Measurements from ENCODE around the gene TNS3.

The TNS3 gene

GRCh38 chr7:47529405-47529804, 52.5 kb downstream of the TNS3 start:
- H3K36me3 ChIP-seq (ENCODE audit: control insufficient read depth, insufficient read depth, low read length) = peaks cover 13% of the 10 kb centered on the region

GRCh38 chr7:47528471-47528870, 53.4 kb downstream of the TNS3 start:
- H3K36me3 ChIP-seq (ENCODE audit: control insufficient read depth, insufficient read depth, low read length) = peaks cover 13% of the 10 kb centered on the region
- no peaks in the 10 kb centered on the region for H3K4me1 ChIP-seq (ENCODE audit: control insufficient read depth, insufficient read depth, low read length)
- H3K9ac ChIP-seq (ENCODE audit: low read length) = no peak overlapping the region
- H3K9me3 ChIP-seq (ENCODE audit: control insufficient read depth, low read length) = no peaks in the 10 kb centered on the region
- no peaks in the 10 kb centered on the region for H3K27me3 ChIP-seq (ENCODE audit: control insufficient read depth, insufficient read depth, low read length)
- no peak overlapping the region for H3K4me3 ChIP-seq (ENCODE audit: low read length)

More at GRCh38 chr7:47529405-47529804, 52.5 kb downstream of the TNS3 start:
- no peak overlapping the region for H3K4me3 ChIP-seq (ENCODE audit: low read length)
- H3K4me1 ChIP-seq (ENCODE audit: control insufficient read depth, insufficient read depth, low read length) = no peaks in the 10 kb centered on the region
- H3K27me3 ChIP-seq (ENCODE audit: control insufficient read depth, insufficient read depth, low read length) = no peaks in the 10 kb centered on the region
- no peak overlapping the region for H3K9ac ChIP-seq (ENCODE audit: low read length)
- no peaks in the 10 kb centered on the region for H3K9me3 ChIP-seq (ENCODE audit: control insufficient read depth, low read length)

- Histone ChIP-seq H3K27me3 (ENCODE audit: control insufficient read depth, insufficient read depth, low read length) (no peaks in the 10 kb centered on the region), H3K4me1 (ENCODE audit: control insufficient read depth, insufficient read depth, low read length) (no peaks in the 10 kb centered on the region), H3K9ac (ENCODE audit: low read length) (no peak overlapping the region), H3K9me3 (ENCODE audit: control insufficient read depth, low read length) (no peaks in the 10 kb centered on the region), H3K36me3 (ENCODE audit: control insufficient read depth, insufficient read depth, low read length) (peaks cover 13% of the 10 kb centered on the region), H3K4me3 (ENCODE audit: low read length) (no peak overlapping the region)
These were observed 55.4 kb downstream of the TNS3 start for GRCh38 chr7:47526466-47526865.

- no peak overlapping the region for H3K9ac ChIP-seq (ENCODE audit: low read length)
- no peaks in the 10 kb centered on the region for H3K27me3 ChIP-seq (ENCODE audit: control insufficient read depth, insufficient read depth, low read length)
- H3K9me3 ChIP-seq (ENCODE audit: control insufficient read depth, low read length) = no peaks in the 10 kb centered on the region
- H3K4me3 ChIP-seq (ENCODE audit: low read length) = no peak overlapping the region
- H3K36me3 ChIP-seq (ENCODE audit: control insufficient read depth, insufficient read depth, low read length) = peaks cover 13% of the 10 kb centered on the region
- peaks cover 7% of the 10 kb centered on the region for H3K4me1 ChIP-seq (ENCODE audit: control insufficient read depth, insufficient read depth, low read length)
These were observed 56.8 kb downstream of the TNS3 start for GRCh38 chr7:47525066-47525623.

GRCh38 chr7:47523401-47523800, 58.5 kb downstream of the TNS3 start:
- Histone ChIP-seq H3K4me1 (ENCODE audit: control insufficient read depth, insufficient read depth, low read length) (peaks cover 11% of the 10 kb centered on the region), H3K4me3 (ENCODE audit: low read length) (no peak overlapping the region), H3K9ac (ENCODE audit: low read length) (no peak overlapping the region), H3K27me3 (ENCODE audit: control insufficient read depth, insufficient read depth, low read length) (no peaks in the 10 kb centered on the region), H3K36me3 (ENCODE audit: control insufficient read depth, insufficient read depth, low read length) (peaks cover 13% of the 10 kb centered on the region), H3K9me3 (ENCODE audit: control insufficient read depth, low read length) (no peaks in the 10 kb centered on the region)

- no peaks in the 10 kb centered on the region for H3K27me3 ChIP-seq (ENCODE audit: control insufficient read depth, insufficient read depth, low read length)
These were observed 59.9 kb downstream of the TNS3 start for GRCh38 chr7:47521816-47522561.

GRCh38 chr7:47521011-47521795, 60.7 kb downstream of the TNS3 start:
- Histone ChIP-seq H3K4me1 (ENCODE audit: control insufficient read depth, insufficient read depth, low read length) (peaks cover 33% of the 10 kb centered on the region), H3K27me3 (ENCODE audit: control insufficient read depth, insufficient read depth, low read length) (no peaks in the 10 kb centered on the region), H3K9me3 (ENCODE audit: control insufficient read depth, low read length) (no peaks in the 10 kb centered on the region), H3K4me3 (ENCODE audit: low read length) (no peak overlapping the region), H3K36me3 (ENCODE audit: control insufficient read depth, insufficient read depth, low read length) (peaks cover 4% of the 10 kb centered on the region), H3K9ac (ENCODE audit: low read length) (no peak overlapping the region)

More at GRCh38 chr7:47521816-47522561, 59.9 kb downstream of the TNS3 start:
- Histone ChIP-seq H3K36me3 (ENCODE audit: control insufficient read depth, insufficient read depth, low read length) (peaks cover 7% of the 10 kb centered on the region), H3K9ac (ENCODE audit: low read length) (no peak overlapping the region), H3K9me3 (ENCODE audit: control insufficient read depth, low read length) (no peaks in the 10 kb centered on the region), H3K4me1 (ENCODE audit: control insufficient read depth, insufficient read depth, low read length) (peaks cover 26% of the 10 kb centered on the region), H3K4me3 (ENCODE audit: low read length) (no peak overlapping the region)

- H3K9ac ChIP-seq (ENCODE audit: low read length) = no peak overlapping the region
- H3K36me3 ChIP-seq (ENCODE audit: control insufficient read depth, insufficient read depth, low read length) = no peaks in the 10 kb centered on the region
- peaks cover 35% of the 10 kb centered on the region for H3K4me1 ChIP-seq (ENCODE audit: control insufficient read depth, insufficient read depth, low read length)
These were observed 61.5 kb downstream of the TNS3 start for GRCh38 chr7:47520406-47520805.

GRCh38 chr7:47518827-47519226, 63.1 kb downstream of the TNS3 start:
- no peaks in the 10 kb centered on the region for H3K36me3 ChIP-seq (ENCODE audit: control insufficient read depth, insufficient read depth, low read length)
- H3K27me3 ChIP-seq (ENCODE audit: control insufficient read depth, insufficient read depth, low read length) = no peaks in the 10 kb centered on the region
- no peak overlapping the region for H3K9ac ChIP-seq (ENCODE audit: low read length)
- H3K4me3 ChIP-seq (ENCODE audit: low read length) = no peak overlapping the region
- no peaks in the 10 kb centered on the region for H3K9me3 ChIP-seq (ENCODE audit: control insufficient read depth, low read length)
- peaks cover 42% of the 10 kb centered on the region for H3K4me1 ChIP-seq (ENCODE audit: control insufficient read depth, insufficient read depth, low read length)

More at GRCh38 chr7:47520406-47520805, 61.5 kb downstream of the TNS3 start:
- Histone ChIP-seq H3K27me3 (ENCODE audit: control insufficient read depth, insufficient read depth, low read length) (no peaks in the 10 kb centered on the region), H3K9me3 (ENCODE audit: control insufficient read depth, low read length) (no peaks in the 10 kb centered on the region), H3K4me3 (ENCODE audit: low read length) (no peak overlapping the region)

- H3K4me3 ChIP-seq (ENCODE audit: low read length) = no peak overlapping the region
- no peaks in the 10 kb centered on the region for H3K27me3 ChIP-seq (ENCODE audit: control insufficient read depth, insufficient read depth, low read length)
- no peak overlapping the region for H3K9ac ChIP-seq (ENCODE audit: low read length)
- no peaks in the 10 kb centered on the region for H3K9me3 ChIP-seq (ENCODE audit: control insufficient read depth, low read length)
- H3K36me3 ChIP-seq (ENCODE audit: control insufficient read depth, insufficient read depth, low read length) = no peaks in the 10 kb centered on the region
- H3K4me1 ChIP-seq (ENCODE audit: control insufficient read depth, insufficient read depth, low read length) = peaks cover 50% of the 10 kb centered on the region
These were observed 64.0 kb downstream of the TNS3 start for GRCh38 chr7:47517821-47518480.

- H3K9me3 ChIP-seq (ENCODE audit: control insufficient read depth, low read length) = no peaks in the 10 kb centered on the region
- no peak overlapping the region for H3K4me3 ChIP-seq (ENCODE audit: low read length)
- H3K27me3 ChIP-seq (ENCODE audit: control insufficient read depth, insufficient read depth, low read length) = no peaks in the 10 kb centered on the region
- no peaks in the 10 kb centered on the region for H3K36me3 ChIP-seq (ENCODE audit: control insufficient read depth, insufficient read depth, low read length)
- no peak overlapping the region for H3K9ac ChIP-seq (ENCODE audit: low read length)
- H3K4me1 ChIP-seq (ENCODE audit: control insufficient read depth, insufficient read depth, low read length) = peaks cover 51% of the 10 kb centered on the region
These were observed 64.8 kb downstream of the TNS3 start for GRCh38 chr7:47516985-47517600.
